HEK293T (cell line): Measurements from ENCODE around the gene PIK3R3.

Experiments used
- BHLHE40 ChIP-seq: fragments of 450-650 bp; IDR thresholded peaks from 2 replicates; pipeline ENCODE4 v1.6.1; 2016; ENCODE audit warnings: mild to moderate bottlenecking, moderate library complexity, borderline replicate concordance
- ELF4 ChIP-seq: fragments of 450-650 bp; IDR thresholded peaks from 2 replicates; pipeline ENCODE4 v1.6.1; 2017; ENCODE audit warnings: antibody characterized with exemption
- FOXK2 ChIP-seq: fragments of 450-650 bp; IDR thresholded peaks from 2 replicates; pipeline ENCODE4 v1.6.1; 2016; ENCODE audit warnings: mild to moderate bottlenecking
- LEF1 ChIP-seq: fragments of 450-650 bp; IDR thresholded peaks from 2 replicates; pipeline ENCODE4 v1.6.1; 2017; ENCODE audit warnings: mild to moderate bottlenecking, borderline replicate concordance
- NFRKB ChIP-seq: fragments of 450-650 bp; IDR thresholded peaks from 2 replicates; pipeline ENCODE4 v1.6.1; 2016; ENCODE audit warnings: mild to moderate bottlenecking, moderate library complexity
- SP1 ChIP-seq: fragments of 450-650 bp; IDR thresholded peaks from 2 replicates; pipeline ENCODE4 v1.6.1; 2017
- TARDBP ChIP-seq: fragments of 450-650 bp; IDR thresholded peaks from 2 replicates; pipeline ENCODE4 v1.6.1; 2016
- ZNF384 ChIP-seq: fragments of 450-650 bp; IDR thresholded peaks from 2 replicates; pipeline ENCODE4 v1.6.1; 2016

DNA sequence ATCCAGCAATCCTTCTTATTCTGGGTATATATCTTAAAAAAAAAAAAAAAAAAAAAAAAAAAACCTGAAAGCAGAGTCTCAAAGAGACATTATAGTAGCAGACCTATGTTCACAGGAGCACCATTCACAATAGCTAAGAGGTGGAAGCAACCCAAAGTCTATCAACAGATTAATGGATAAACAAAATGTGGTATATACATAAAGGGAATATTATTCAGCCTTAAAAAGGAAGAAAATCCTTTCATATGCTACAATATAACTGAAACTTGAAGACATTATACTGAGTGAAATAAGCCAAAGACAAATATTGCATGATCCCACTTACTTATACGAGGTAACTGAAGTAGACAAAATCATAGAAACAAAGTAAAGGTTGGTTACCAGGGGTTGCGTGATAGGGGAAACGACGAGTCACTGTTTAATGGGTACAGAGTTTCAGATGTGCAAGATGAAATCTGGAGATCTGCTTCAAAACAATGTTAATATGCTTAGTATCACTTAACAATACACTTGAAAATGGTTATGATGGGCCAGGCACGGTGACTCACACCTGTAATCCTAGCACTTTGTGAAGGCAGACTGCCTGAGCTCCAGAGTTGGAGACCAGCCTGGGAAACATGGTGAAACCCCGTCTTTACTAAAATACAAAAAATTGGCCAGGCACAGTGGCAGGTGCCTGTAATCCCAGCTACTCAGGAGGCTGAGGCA lies 29.5 kb downstream of the PIK3R3 start:
- TF ChIP-seq NFRKB (no peak), LEF1 (no peak), SP1 (no peak), TARDBP (no peak), ELF4 (no peak), BHLHE40 (no peak), ZNF384 (no peak), FOXK2 (no peak)
